Endothelial cell of umbilical vein (primary cell): Measurements from ENCODE around the gene SPATS2L. TPM values are rescaled to one million over a fixed set of nuclear protein-coding genes. Genes with fewer than 3 reads are reported as not detected.

ENCODE experiments used
- BruUV-seq: library from RNA; stranded (reverse); fragments of 400-500 nt; replicated peaks from 2 replicates; lab custom pipeline; 2021; lab: Mats Ljungman, UMichigan
- CTCF ChIA-PET: fragments of 300-600, 350-600 bp; sonication (Branson Sonifier 250); formaldehyde crosslinking; loops from one replicate; lab custom pipeline; 2021; ENCODE audit warnings: antibody characterized with exemption, inconsistent platforms; lab: Charles Lee
- POLR2A ChIA-PET: fragments of 300-600, 350-600 bp; sonication (Branson Sonifier 250); formaldehyde crosslinking; loops from one replicate; lab custom pipeline; 2021; ENCODE audit warnings: antibody characterized with exemption, inconsistent platforms; lab: Charles Lee
- DNase-seq: peaks from one replicate; pipeline ENCODE4 v3.0.0-alpha.2; 2011; ENCODE audit warnings: low read depth, low spot score
- FAIRE-seq: peaks from 2 replicates; lab custom pipeline; 2011; peaks lifted over from hg19 to GRCh38; lab: Jason Lieb, UNC
- H2AFZ ChIP-seq: 2 replicates; pipeline ENCODE4 v1.6.0; 2012; ENCODE audit warnings: low read depth, low read length, control low read depth, inconsistent platforms
- H3K27ac ChIP-seq: 2 replicates; pipeline ENCODE4 v1.5.1; 2011; ENCODE audit warnings: low read depth, mild to moderate bottlenecking, control low read depth, low read length, moderate library complexity; ENCODE audit not compliant: insufficient read depth
- H3K27me3 ChIP-seq, 2 experiments: 2 replicates each; pipeline versions ENCODE4 v1.6.0 to v1.6.1; 2011; ENCODE audit warnings: low read length in 2 of 2, mixed read lengths in 1 of 2; ENCODE audit not compliant: control insufficient read depth in 2 of 2, insufficient read depth in 2 of 2
- H3K36me3 ChIP-seq, 2 experiments: 2 replicates in 1 of 2; 3 replicates in 1 of 2; pipeline ENCODE4 v1.5.1; 2011; ENCODE audit warnings: low read length in 2 of 2, mild to moderate bottlenecking in 1 of 2, moderate library complexity in 1 of 2; ENCODE audit not compliant: control insufficient read depth in 2 of 2, insufficient read depth in 2 of 2; ENCODE audit errors: extremely low read depth in 1 of 2
- H3K4me1 ChIP-seq: 3 replicates; pipeline ENCODE4 v1.5.1; 2011; ENCODE audit warnings: mild to moderate bottlenecking, low read length; ENCODE audit not compliant: control insufficient read depth, insufficient read depth; ENCODE audit errors: extremely low read depth
- H3K4me2 ChIP-seq: 2 replicates; pipeline ENCODE4 v1.6.1; 2011; ENCODE audit warnings: low read length, control low read depth, mixed read lengths; ENCODE audit not compliant: insufficient read depth
- H3K4me3 ChIP-seq, 3 experiments: fragments of 200-600 bp in 1 of 3; sonication (generic), shearing (Covaris generic) in 1 of 3; replicated peaks in 1 of 3; 2 replicates each; pipeline ENCODE4 v1.5.1; 2011 to 2016; ENCODE audit warnings: control low read depth in 3 of 3, low read length in 3 of 3, mild to moderate bottlenecking in 2 of 3, inconsistent platforms in 1 of 3, low read depth in 1 of 3, moderate library complexity in 1 of 3; ENCODE audit not compliant: insufficient read depth in 1 of 3
- H3K79me2 ChIP-seq: 2 replicates; pipeline ENCODE4 v1.6.0; 2012; ENCODE audit warnings: low read length, inconsistent platforms; ENCODE audit not compliant: control insufficient read depth, insufficient read depth
- H3K9ac ChIP-seq: replicated peaks from 2 replicates; pipeline ENCODE3; 2011; ENCODE audit warnings: low read length, control low read depth; ENCODE audit not compliant: insufficient read depth; ENCODE audit errors: extremely low read depth
- H3K9me1 ChIP-seq: replicated peaks from 3 replicates; pipeline ENCODE4 v1.6.0; 2011; ENCODE audit warnings: mild to moderate bottlenecking, low read length; ENCODE audit not compliant: control insufficient read depth, insufficient read depth; ENCODE audit errors: extremely low read depth
- H3K9me3 ChIP-seq: replicated peaks from 2 replicates; pipeline ENCODE4 v1.5.1; 2012; ENCODE audit warnings: low read length, inconsistent platforms; ENCODE audit not compliant: control insufficient read depth, insufficient read depth
- H4K20me1 ChIP-seq: replicated peaks from 2 replicates; pipeline ENCODE3; 2011; ENCODE audit warnings: mild to moderate bottlenecking, low read length; ENCODE audit not compliant: control insufficient read depth, insufficient read depth; ENCODE audit errors: extremely low read depth
- EZH2 ChIP-seq: IDR thresholded peaks from 2 replicates; pipeline ENCODE4 v1.6.1; 2012; ENCODE audit warnings: borderline replicate concordance, low read depth, mild to moderate bottlenecking, moderate library complexity, low read length, inconsistent platforms; ENCODE audit not compliant: severe bottlenecking
- FOS ChIP-seq: IDR thresholded peaks from 2 replicates; pipeline ENCODE4 v1.6.1; 2011; ENCODE audit warnings: mild to moderate bottlenecking, low read length, moderate library complexity, borderline replicate concordance; ENCODE audit not compliant: insufficient read depth
- GATA2 ChIP-seq: IDR thresholded peaks from 2 replicates; pipeline ENCODE4 v1.7.0; 2011; ENCODE audit warnings: low read depth, mild to moderate bottlenecking, moderate library complexity, mixed read lengths, low read length; ENCODE audit not compliant: insufficient read length, insufficient read depth
- JUN ChIP-seq: IDR thresholded peaks from 2 replicates; pipeline ENCODE4 v1.6.1; 2011; ENCODE audit warnings: borderline replicate concordance, low read depth; ENCODE audit not compliant: insufficient read length, insufficient read depth
- MYC ChIP-seq: IDR thresholded peaks from one replicate; pipeline ENCODE4 v1.6.1; 2011; ENCODE audit warnings: mild to moderate bottlenecking, low read depth, low read length
- POLR2A ChIP-seq: IDR thresholded peaks from 2 replicates; pipeline ENCODE4 v1.6.1; 2012; ENCODE audit warnings: low read depth, mild to moderate bottlenecking, control low read depth, low read length
- POLR2AphosphoS5 ChIP-seq: IDR thresholded peaks from 2 replicates; pipeline ENCODE4 v1.6.1; 2012; ENCODE audit warnings: low read depth, mild to moderate bottlenecking, control low read depth, low read length, moderate library complexity; ENCODE audit not compliant: insufficient read depth
- dilution Hi-C: fragments of 300-500 bp; cut with MboI; formaldehyde crosslinking; loops from one replicate; pipeline ENCODE4 v1.15.0; 2019; ENCODE audit warnings: low sequenced_read_pairs; ENCODE audit not compliant: extremely low pct_ligation_motif_present
- intact Hi-C: fragments of 100-400 bp; cut with micrococcal nuclease; formaldehyde crosslinking; loops from one replicate; pipeline ENCODE4 v1.10.0; 2022
- polyA plus RNA-seq, 4 experiments: library from polyadenylated mRNA; depleted of rRNA in 3 of 4; stranded (reverse) in 3 of 4; unstranded in 1 of 4; fragments of >200 nt; gene quantifications; 2 replicates each; pipeline versions ENCODE4 v1.2.1 to v1.2.3, GENCODE V29; 2011 to 2012; ENCODE audit warnings: missing spikeins in 1 of 4
- total RNA-seq: library from RNA; stranded (reverse); gene quantifications from 2 replicates; pipeline ENCODE4 v1.2.3, GENCODE V29; 2021
- TF ChIP-seq, protein P1 (sequence below), 2 donors: IDR thresholded peaks; 1 replicate in 1 of 2; 2 replicates in 1 of 2; pipeline ENCODE4 v1.5.1; 2011; ENCODE audit warnings: low read length in 2 of 2, mild to moderate bottlenecking in 2 of 2, moderate library complexity in 2 of 2, control low read depth in 1 of 2, inconsistent platforms in 1 of 2, low read depth in 1 of 2; ENCODE audit not compliant: insufficient read depth in 1 of 2; ENCODE audit errors: extremely low read depth in 1 of 2
- TF ChIP-seq, protein P2 (sequence below): IDR thresholded peaks from 2 replicates; pipeline ENCODE4 v1.6.1; 2011; ENCODE audit not compliant: insufficient read depth, insufficient read length

Gene SPATS2L
- total and polyA plus RNA-seq, 2 donors (not counting 3 experiments of a cell fraction or from before 2014, with no cell fraction given), result 29.1 to 72.9 TPM

DNA sequence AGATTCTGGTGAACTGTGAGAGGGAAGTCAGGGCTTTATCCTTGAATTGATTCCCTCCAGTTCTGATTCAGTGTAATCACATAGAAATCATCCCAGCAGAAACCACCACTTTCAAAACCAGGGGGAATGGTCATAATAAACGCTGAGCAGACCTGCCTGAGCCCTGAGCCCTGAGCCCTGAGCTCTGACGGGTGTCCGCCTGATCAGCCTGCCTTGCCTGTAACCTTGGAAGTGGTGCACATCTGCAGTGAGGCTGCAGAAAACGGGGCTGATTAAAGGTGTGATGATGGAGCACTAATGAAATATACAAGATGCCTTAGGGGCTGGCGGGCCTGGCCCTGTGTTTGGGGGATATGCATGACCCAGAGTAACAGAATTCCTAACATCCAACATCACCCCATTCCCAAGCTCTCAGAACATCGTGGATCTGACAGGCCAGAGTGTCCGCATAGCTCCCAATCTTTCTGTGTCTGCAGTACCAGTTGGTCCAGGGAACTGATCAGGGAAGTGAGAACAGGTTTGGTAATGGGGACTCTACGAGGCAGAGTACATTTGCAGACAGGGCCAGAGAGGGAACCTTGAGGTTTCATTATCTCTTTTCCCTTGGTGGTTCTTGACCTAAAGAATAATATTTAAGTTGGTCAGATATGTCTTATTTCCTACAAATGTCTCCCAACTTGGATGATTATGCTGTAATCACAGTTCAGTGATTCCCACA lies 165.6 kb downstream of the SPATS2L start:
- DNase-seq (no peak), FAIRE-seq (no peak)
- H2AFZ ChIP-seq, result no peak overlapping the region
- H3K4me2 ChIP-seq, result no peak overlapping the region
- H3K4me1 ChIP-seq, result no peaks in the 10 kb centered on the region
- no peak overlapping the region for H3K9ac ChIP-seq
- H3K79me2 ChIP-seq, result no peaks in the 10 kb centered on the region
- H3K27me3 ChIP-seq, result no peaks in the 10 kb centered on the region
- no peaks in the 10 kb centered on the region for H3K9me1 ChIP-seq
- dilution Hi-C loops, result no loop called here
- no peak overlapping the region for H3K4me3 ChIP-seq
- no TSS peak for BruUV-seq
- H4K20me1 ChIP-seq, result no peaks in the 10 kb centered on the region
- ChIA-PET POLR2A (no interaction called here), CTCF (interaction anchor here (0.8 to 4.2 kb wide), 8 partner anchors 11 to 498 kb away, joined by 3 to 32 read pairs (median 4); partner anchors contain the start of gene SPATS2L)
- no peak for TF ChIP-seq EZH2
- TF ChIP-seq MYC, result no peak
- TF ChIP-seq, protein P1, sequence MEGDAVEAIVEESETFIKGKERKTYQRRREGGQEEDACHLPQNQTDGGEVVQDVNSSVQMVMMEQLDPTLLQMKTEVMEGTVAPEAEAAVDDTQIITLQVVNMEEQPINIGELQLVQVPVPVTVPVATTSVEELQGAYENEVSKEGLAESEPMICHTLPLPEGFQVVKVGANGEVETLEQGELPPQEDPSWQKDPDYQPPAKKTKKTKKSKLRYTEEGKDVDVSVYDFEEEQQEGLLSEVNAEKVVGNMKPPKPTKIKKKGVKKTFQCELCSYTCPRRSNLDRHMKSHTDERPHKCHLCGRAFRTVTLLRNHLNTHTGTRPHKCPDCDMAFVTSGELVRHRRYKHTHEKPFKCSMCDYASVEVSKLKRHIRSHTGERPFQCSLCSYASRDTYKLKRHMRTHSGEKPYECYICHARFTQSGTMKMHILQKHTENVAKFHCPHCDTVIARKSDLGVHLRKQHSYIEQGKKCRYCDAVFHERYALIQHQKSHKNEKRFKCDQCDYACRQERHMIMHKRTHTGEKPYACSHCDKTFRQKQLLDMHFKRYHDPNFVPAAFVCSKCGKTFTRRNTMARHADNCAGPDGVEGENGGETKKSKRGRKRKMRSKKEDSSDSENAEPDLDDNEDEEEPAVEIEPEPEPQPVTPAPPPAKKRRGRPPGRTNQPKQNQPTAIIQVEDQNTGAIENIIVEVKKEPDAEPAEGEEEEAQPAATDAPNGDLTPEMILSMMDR (IDR thresholded peaks at IDR 0.05; ENCODE audit: extremely low read depth in 1 of 2, insufficient read depth in 1 of 2, low read depth in 1 of 2, low read length in 2 of 2), result no peak
- no peak for TF ChIP-seq GATA2
- TF ChIP-seq POLR2AphosphoS5, result no peak
- TF ChIP-seq FOS, result no peak
- no peak for TF ChIP-seq POLR2A
- TF ChIP-seq, protein P2, sequence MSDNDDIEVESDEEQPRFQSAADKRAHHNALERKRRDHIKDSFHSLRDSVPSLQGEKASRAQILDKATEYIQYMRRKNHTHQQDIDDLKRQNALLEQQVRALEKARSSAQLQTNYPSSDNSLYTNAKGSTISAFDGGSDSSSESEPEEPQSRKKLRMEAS, result no peak
- TF ChIP-seq JUN, result no peak
- intact Hi-C loops, result loop anchor here (1.0 kb wide), 1 partner anchor 492 kb away; no protein-coding TSS in a partner anchor
- H3K27ac ChIP-seq, result no peak overlapping the region
- peaks cover 8 to 12% of the 10 kb centered on the region in 2 experiments for H3K36me3 ChIP-seq
- H3K9me3 ChIP-seq, result no peaks in the 10 kb centered on the region
